HEK293 (cell line): ENCODE data around the gene KCNRG.
A peak's percentile ranks its signal among the peaks of the same experiment; 100 is the strongest.

Experiments
- CTCF ChIA-PET: fragments of 350-600 bp; formaldehyde crosslinking; extraction: SDS; loops from one replicate; lab custom pipeline; 2021; ENCODE audit warnings: antibody characterized with exemption; lab: Yijun Ruan, JAX
- POLR2A ChIA-PET: fragments of 300-600 bp; formaldehyde crosslinking; extraction: SDS; loops from one replicate; lab custom pipeline; 2020; ENCODE audit warnings: antibody characterized with exemption, inconsistent platforms; lab: Yijun Ruan, JAX
- H3K27ac ChIP-seq: fragments of 200-500 bp; sonication (Bioruptor generic); 2 replicates; pipeline ENCODE4 v1.5.1; 2014; ENCODE audit warnings: low read depth, low read length, control low read depth, inconsistent platforms; ENCODE audit errors: extremely low read depth
- H3K36me3 ChIP-seq, 2 experiments: fragments of 200-500 bp in 1 of 2; sonication (Bioruptor generic) in 1 of 2; 1 replicate in 1 of 2; 2 replicates in 1 of 2; pipeline ENCODE4 v1.5.1; 2014 to 2017; ENCODE audit warnings: inconsistent platforms in 2 of 2, low read length in 2 of 2; ENCODE audit not compliant: control insufficient read depth in 2 of 2, insufficient read depth in 1 of 2
- H3K4me1 ChIP-seq: fragments of 200-500 bp; sonication (Bioruptor generic); 2 replicates; pipeline ENCODE4 v1.5.1; 2014; ENCODE audit warnings: mild to moderate bottlenecking, low read length, inconsistent platforms; ENCODE audit not compliant: control insufficient read depth, insufficient read depth
- H3K4me3 ChIP-seq: 2 replicates; pipeline ENCODE4 v1.5.1; 2011; ENCODE audit warnings: low read depth, mild to moderate bottlenecking, control low read depth, low read length, moderate library complexity
- H3K9me3 ChIP-seq: fragments of 200-500 bp; sonication (Bioruptor generic); 2 replicates; pipeline ENCODE4 v1.5.1; 2014; ENCODE audit warnings: low read depth, low read length, inconsistent platforms; ENCODE audit not compliant: control insufficient read depth, insufficient read depth
- GLI4 ChIP-seq: fragments of 450-650 bp; formaldehyde crosslinking; IDR thresholded peaks from 2 replicates; pipeline ENCODE4 v1.5.1; 2016; ENCODE audit warnings: missing biosample characterization, missing genetic modification characterization
- OSR2 ChIP-seq: fragments of 450-650 bp; formaldehyde crosslinking; IDR thresholded peaks from 2 replicates; pipeline ENCODE4 v1.5.1; 2016; ENCODE audit warnings: missing biosample characterization, missing genetic modification characterization
- REPIN1 ChIP-seq: fragments of 450-650 bp; formaldehyde crosslinking; IDR thresholded peaks from 2 replicates; pipeline ENCODE4 v1.5.1; 2017; ENCODE audit warnings: missing biosample characterization, missing genetic modification characterization, low read depth
- SALL2 ChIP-seq: fragments of 450-650 bp; formaldehyde crosslinking; IDR thresholded peaks from 2 replicates; pipeline ENCODE4 v1.5.0; 2017; ENCODE audit warnings: missing biosample characterization, mild to moderate bottlenecking, missing genetic modification characterization, borderline replicate concordance
- SCRT2 ChIP-seq: fragments of 450-650 bp; formaldehyde crosslinking; IDR thresholded peaks from 2 replicates; pipeline ENCODE4 v1.5.1; 2016; ENCODE audit warnings: missing biosample characterization, missing genetic modification characterization
- SP2 ChIP-seq: fragments of 450-650 bp; formaldehyde crosslinking; IDR thresholded peaks from 2 replicates; pipeline ENCODE4 v1.5.1; 2016; ENCODE audit warnings: missing biosample characterization, missing genetic modification characterization
- ZEB2 ChIP-seq: fragments of 450-650 bp; formaldehyde crosslinking; IDR thresholded peaks from 2 replicates; pipeline ENCODE4 v1.5.1; 2016; ENCODE audit warnings: missing biosample characterization, missing genetic modification characterization
- ZNF138 ChIP-seq: fragments of 450-650 bp; formaldehyde crosslinking; IDR thresholded peaks from 2 replicates; pipeline ENCODE4 v1.5.1; 2016; ENCODE audit warnings: missing biosample characterization, missing genetic modification characterization, borderline replicate concordance
- ZNF2 ChIP-seq: fragments of 450-650 bp; formaldehyde crosslinking; IDR thresholded peaks from 2 replicates; pipeline ENCODE4 v1.5.1; 2016; ENCODE audit warnings: missing biosample characterization, missing genetic modification characterization
- ZNF529 ChIP-seq: fragments of 450-650 bp; formaldehyde crosslinking; IDR thresholded peaks from 2 replicates; pipeline ENCODE4 v1.5.1; 2017; ENCODE audit warnings: missing genetic modification characterization, missing biosample characterization; ENCODE audit not compliant: insufficient replicate concordance
- ZNF654 ChIP-seq: fragments of 450-650 bp; formaldehyde crosslinking; IDR thresholded peaks from 2 replicates; pipeline ENCODE4 v1.5.1; 2016; ENCODE audit warnings: low read depth, missing biosample characterization, missing genetic modification characterization
- ZNF747 ChIP-seq: fragments of 450-650 bp; formaldehyde crosslinking; IDR thresholded peaks from 2 replicates; pipeline ENCODE4 v1.5.1; 2016; ENCODE audit warnings: missing biosample characterization, missing genetic modification characterization
- ZNF785 ChIP-seq: fragments of 450-650 bp; formaldehyde crosslinking; IDR thresholded peaks from 2 replicates; pipeline ENCODE4 v1.5.1; 2016; ENCODE audit warnings: missing biosample characterization, missing genetic modification characterization
- ZSCAN16 ChIP-seq: fragments of 450-650 bp; formaldehyde crosslinking; IDR thresholded peaks from 2 replicates; pipeline ENCODE4 v1.5.1; 2016; ENCODE audit warnings: missing biosample characterization, missing genetic modification characterization
- ZSCAN23 ChIP-seq: fragments of 450-650 bp; formaldehyde crosslinking; IDR thresholded peaks from 2 replicates; pipeline ENCODE4 v1.5.1; 2016; ENCODE audit warnings: missing biosample characterization, missing genetic modification characterization
- TF ChIP-seq, protein P1 (sequence below): fragments of 450-650 bp; formaldehyde crosslinking; IDR thresholded peaks from 2 replicates; pipeline ENCODE4 v1.5.1; 2016; ENCODE audit warnings: missing biosample characterization, missing genetic modification characterization, borderline replicate concordance
- TF ChIP-seq, protein P2 (sequence below): fragments of 450-650 bp; formaldehyde crosslinking; IDR thresholded peaks from 2 replicates; pipeline ENCODE4 v1.5.1; 2016; ENCODE audit warnings: missing biosample characterization, missing genetic modification characterization
- TF ChIP-seq, protein P3 (sequence below): fragments of 450-650 bp; formaldehyde crosslinking; IDR thresholded peaks from 2 replicates; pipeline ENCODE4 v1.5.1; 2016; ENCODE audit warnings: missing biosample characterization, missing genetic modification characterization
- TF ChIP-seq, protein P4 (sequence below): sonication (generic); formaldehyde crosslinking; IDR thresholded peaks from 2 replicates; pipeline ENCODE4 v1.8.1; 2022; ENCODE audit warnings: mild to moderate bottlenecking, moderate library complexity, missing genetic modification reagents

KCNRG gene

DNA sequence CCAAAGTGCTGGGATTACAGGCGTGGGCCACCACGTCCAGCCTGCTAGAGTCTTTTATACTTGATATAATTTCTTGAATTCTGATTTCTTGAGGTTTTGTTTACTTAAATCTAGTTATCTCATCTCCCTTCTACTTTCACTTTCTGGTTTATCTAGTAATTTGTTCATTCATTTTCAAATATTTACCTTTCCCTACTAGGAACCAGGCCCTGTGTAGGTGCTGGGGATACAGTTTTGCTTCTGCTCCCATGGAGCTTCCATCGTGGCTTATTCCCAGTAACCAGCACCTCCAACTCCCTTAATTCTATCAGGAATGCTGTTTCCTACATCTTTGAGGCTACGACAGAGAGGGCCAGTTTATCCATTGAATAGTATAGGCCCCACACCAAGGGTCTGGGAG is 42.5 kb upstream of the KCNRG start (continued):
- no peak for TF ChIP-seq GLI4 (tag by site-specific recombination)

DNA sequence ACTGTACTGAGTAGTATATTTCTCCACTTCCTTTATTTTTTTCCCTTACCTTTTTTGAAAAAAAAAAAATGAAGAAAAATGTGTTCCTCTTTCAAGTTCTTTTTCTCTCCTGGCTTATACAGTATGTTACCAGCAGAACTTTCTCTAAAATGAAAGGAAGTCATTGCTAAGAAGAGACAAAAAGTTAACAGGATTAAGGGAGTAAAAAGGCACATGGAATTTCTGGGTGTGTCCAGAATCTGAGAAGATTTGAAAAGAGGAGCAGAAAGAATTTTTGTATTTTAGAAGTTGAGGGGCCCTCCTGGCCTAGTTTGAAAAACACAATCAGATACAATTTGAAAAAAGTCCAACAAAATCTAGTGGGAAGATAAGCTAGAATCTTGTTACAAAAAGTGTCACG is 39.4 kb upstream of the KCNRG start:
- Histone ChIP-seq H3K27ac (no peak overlapping the region), H3K9me3 (no peaks in the 10 kb centered on the region), H3K4me3 (no peak overlapping the region), H3K4me1 (no peaks in the 10 kb centered on the region), H3K36me3 (no peaks in the 10 kb centered on the region)
- ChIA-PET CTCF (interaction anchor here (0.6 to 1.7 kb wide), 15 partner anchors 9 to 1097 kb away, joined by 3 to 10 read pairs (median 3); partner anchors contain the start of gene TRIM13), POLR2A (no interaction called here)
- TF ChIP-seq GLI4 (tag by site-specific recombination) (no peak), ZSCAN23 (no peak)

DNA sequence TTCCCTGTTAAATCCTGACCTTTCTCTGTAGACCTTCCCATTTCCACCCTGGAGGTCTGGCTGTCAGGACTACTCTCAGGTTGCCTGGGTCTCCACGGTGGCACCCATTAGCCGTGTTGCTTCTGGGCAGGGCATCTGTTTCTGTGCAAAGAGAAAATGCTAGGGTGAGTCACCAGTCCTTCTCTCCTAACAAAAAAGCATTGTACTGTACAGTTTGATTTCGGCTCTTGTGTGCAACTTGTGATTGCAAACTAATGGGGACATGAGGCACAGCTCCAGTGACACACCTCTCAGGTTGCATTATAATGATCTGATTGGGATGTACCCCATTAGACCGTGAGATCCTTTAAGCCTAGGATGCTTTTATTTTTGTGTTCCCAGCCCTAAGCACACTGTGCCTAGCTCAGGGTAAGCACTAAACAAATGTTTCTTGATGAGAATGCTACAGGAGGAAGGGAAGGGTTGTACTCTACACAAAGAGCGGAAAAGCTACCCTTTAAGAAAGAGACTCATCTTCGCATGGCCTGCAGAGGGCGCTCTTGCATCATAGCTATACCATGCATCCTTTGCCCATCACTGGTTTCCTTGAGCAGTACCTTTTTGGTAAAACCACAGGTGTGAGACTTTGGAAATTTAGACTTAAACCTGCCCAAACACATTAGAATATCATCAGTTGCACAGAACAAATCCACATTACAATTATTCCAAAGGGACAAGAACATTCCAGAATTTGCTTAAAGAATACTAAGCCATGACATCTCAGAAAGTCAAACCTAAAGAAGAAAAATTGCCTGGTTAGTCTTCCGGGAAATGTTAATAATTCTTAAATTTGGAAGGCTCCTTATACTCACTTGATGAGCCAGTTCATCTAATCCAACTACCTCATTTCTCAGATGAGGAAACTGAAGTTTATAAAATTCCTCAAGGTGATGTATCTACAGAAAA is 38.7 kb upstream of the KCNRG start:
- CTCF ChIA-PET, result interaction anchor here (0.5 to 1.7 kb wide), 26 partner anchors 9 to 1096 kb away, joined by 3 to 10 read pairs (median 3); partner anchors contain the start of gene TRIM13
- Histone ChIP-seq H3K9me3 (no peaks in the 10 kb centered on the region), H3K27ac (no peak overlapping the region), H3K4me1 (no peaks in the 10 kb centered on the region), H3K4me3 (no peak overlapping the region), H3K36me3 (no peaks in the 10 kb centered on the region)
- POLR2A ChIA-PET, result interaction anchor here (1.1 kb wide), 1 partner anchor 106 kb away, joined by 3 read pairs; no protein-coding TSS in a partner anchor
- TF ChIP-seq ZNF138 (tag by site-specific recombination), result no peak
- TF ChIP-seq OSR2, result no peak
- no peak for TF ChIP-seq SALL2 (tag by site-specific recombination)
- TF ChIP-seq, protein P1, sequence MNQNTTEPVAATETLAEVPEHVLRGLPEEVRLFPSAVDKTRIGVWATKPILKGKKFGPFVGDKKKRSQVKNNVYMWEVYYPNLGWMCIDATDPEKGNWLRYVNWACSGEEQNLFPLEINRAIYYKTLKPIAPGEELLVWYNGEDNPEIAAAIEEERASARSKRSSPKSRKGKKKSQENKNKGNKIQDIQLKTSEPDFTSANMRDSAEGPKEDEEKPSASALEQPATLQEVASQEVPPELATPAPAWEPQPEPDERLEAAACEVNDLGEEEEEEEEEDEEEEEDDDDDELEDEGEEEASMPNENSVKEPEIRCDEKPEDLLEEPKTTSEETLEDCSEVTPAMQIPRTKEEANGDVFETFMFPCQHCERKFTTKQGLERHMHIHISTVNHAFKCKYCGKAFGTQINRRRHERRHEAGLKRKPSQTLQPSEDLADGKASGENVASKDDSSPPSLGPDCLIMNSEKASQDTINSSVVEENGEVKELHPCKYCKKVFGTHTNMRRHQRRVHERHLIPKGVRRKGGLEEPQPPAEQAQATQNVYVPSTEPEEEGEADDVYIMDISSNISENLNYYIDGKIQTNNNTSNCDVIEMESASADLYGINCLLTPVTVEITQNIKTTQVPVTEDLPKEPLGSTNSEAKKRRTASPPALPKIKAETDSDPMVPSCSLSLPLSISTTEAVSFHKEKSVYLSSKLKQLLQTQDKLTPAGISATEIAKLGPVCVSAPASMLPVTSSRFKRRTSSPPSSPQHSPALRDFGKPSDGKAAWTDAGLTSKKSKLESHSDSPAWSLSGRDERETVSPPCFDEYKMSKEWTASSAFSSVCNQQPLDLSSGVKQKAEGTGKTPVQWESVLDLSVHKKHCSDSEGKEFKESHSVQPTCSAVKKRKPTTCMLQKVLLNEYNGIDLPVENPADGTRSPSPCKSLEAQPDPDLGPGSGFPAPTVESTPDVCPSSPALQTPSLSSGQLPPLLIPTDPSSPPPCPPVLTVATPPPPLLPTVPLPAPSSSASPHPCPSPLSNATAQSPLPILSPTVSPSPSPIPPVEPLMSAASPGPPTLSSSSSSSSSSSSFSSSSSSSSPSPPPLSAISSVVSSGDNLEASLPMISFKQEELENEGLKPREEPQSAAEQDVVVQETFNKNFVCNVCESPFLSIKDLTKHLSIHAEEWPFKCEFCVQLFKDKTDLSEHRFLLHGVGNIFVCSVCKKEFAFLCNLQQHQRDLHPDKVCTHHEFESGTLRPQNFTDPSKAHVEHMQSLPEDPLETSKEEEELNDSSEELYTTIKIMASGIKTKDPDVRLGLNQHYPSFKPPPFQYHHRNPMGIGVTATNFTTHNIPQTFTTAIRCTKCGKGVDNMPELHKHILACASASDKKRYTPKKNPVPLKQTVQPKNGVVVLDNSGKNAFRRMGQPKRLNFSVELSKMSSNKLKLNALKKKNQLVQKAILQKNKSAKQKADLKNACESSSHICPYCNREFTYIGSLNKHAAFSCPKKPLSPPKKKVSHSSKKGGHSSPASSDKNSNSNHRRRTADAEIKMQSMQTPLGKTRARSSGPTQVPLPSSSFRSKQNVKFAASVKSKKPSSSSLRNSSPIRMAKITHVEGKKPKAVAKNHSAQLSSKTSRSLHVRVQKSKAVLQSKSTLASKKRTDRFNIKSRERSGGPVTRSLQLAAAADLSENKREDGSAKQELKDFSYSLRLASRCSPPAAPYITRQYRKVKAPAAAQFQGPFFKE (tag by site-specific recombination), result no peak
- TF ChIP-seq ZNF529 (tag by site-specific recombination), result no peak
- no peak for TF ChIP-seq REPIN1 (tag by site-specific recombination)
- no peak for TF ChIP-seq ZNF747
- TF ChIP-seq, protein P2, sequence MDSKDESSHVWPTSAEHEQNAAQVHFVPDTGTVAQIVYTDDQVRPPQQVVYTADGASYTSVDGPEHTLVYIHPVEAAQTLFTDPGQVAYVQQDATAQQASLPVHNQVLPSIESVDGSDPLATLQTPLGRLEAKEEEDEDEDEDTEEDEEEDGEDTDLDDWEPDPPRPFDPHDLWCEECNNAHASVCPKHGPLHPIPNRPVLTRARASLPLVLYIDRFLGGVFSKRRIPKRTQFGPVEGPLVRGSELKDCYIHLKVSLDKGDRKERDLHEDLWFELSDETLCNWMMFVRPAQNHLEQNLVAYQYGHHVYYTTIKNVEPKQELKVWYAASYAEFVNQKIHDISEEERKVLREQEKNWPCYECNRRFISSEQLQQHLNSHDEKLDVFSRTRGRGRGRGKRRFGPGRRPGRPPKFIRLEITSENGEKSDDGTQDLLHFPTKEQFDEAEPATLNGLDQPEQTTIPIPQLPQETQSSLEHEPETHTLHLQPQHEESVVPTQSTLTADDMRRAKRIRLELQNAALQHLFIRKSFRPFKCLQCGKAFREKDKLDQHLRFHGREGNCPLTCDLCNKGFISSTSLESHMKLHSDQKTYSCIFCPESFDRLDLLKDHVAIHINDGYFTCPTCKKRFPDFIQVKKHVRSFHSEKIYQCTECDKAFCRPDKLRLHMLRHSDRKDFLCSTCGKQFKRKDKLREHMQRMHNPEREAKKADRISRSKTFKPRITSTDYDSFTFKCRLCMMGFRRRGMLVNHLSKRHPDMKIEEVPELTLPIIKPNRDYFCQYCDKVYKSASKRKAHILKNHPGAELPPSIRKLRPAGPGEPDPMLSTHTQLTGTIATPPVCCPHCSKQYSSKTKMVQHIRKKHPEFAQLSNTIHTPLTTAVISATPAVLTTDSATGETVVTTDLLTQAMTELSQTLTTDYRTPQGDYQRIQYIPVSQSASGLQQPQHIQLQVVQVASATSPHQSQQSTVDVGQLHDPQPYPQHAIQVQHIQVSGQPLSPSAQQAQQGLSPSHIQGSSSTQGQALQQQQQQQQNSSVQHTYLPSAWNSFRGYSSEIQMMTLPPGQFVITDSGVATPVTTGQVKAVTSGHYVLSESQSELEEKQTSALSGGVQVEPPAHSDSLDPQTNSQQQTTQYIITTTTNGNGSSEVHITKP (tag by site-specific recombination), result no peak
- TF ChIP-seq SCRT2 (tag by site-specific recombination), result peak; percentile 21; the same call in 1 of the 2 replicates
- 0 out of 2 replicates have a peak, but pooled peaks have one; percentile 30 for TF ChIP-seq ZNF2 (tag by site-specific recombination)
- no peak for TF ChIP-seq ZNF785 (tag by site-specific recombination)
- TF ChIP-seq, protein P3, sequence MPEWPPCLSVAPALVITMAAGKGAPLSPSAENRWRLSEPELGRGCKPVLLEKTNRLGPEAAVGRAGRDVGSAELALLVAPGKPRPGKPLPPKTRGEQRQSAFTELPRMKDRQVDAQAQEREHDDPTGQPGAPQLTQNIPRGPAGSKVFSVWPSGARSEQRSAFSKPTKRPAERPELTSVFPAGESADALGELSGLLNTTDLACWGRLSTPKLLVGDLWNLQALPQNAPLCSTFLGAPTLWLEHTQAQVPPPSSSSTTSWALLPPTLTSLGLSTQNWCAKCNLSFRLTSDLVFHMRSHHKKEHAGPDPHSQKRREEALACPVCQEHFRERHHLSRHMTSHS (tag by site-specific recombination), result no peak
- TF ChIP-seq ZSCAN23, result no peak
- TF ChIP-seq ZEB2 (tag by site-specific recombination), result 0 out of 2 replicates have a peak, but pooled peaks have one; percentile 33
- TF ChIP-seq SP2 (tag by site-specific recombination), result no peak
- TF ChIP-seq ZNF654 (tag by site-specific recombination), result peak; percentile 75
- TF ChIP-seq ZSCAN16 (tag by site-specific recombination), result no peak
- TF ChIP-seq, protein P4, sequence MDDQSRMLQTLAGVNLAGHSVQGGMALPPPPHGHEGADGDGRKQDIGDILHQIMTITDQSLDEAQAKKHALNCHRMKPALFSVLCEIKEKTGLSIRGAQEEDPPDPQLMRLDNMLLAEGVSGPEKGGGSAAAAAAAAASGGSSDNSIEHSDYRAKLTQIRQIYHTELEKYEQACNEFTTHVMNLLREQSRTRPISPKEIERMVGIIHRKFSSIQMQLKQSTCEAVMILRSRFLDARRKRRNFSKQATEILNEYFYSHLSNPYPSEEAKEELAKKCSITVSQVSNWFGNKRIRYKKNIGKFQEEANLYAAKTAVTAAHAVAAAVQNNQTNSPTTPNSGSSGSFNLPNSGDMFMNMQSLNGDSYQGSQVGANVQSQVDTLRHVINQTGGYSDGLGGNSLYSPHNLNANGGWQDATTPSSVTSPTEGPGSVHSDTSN (CRISPR knock-in tag), result no peak
